Hindlimb muscle (tissue), 1 donor: ENCODE measurements around the gene HIKESHI. TPM values are rescaled to one million over a fixed set of nuclear protein-coding genes. Genes with fewer than 3 reads are reported as not detected.
"Not testable (repeated sequence)": the region's sequence is repeated elsewhere in the genome, so short reads cannot be mapped to it uniquely, and the experiment has no call there.

Source experiments
- DNase-seq: peaks from one replicate; pipeline ENCODE4 v3.0.0-alpha.2; 2013
- polyA plus RNA-seq: library from polyadenylated mRNA; unstranded; fragments of 120-200 nt; gene quantifications from one replicate; pipeline ENCODE4 v1.2.1, GENCODE V29; 2013; ENCODE audit not compliant: insufficient read length

HIKESHI gene
- polyA plus RNA-seq, result 30.8 TPM

GRCh38 chr11:86302092-86302793 is at the start of gene HIKESHI:
Gene HIKESHI, plus strand, starts transcription at chr11:86302240. Its CDS starts 209 bp downstream, at chr11:86302449.
- DNase-seq, result peak; percentile 98

- no peak for DNase-seq
These were observed 46.1 kb upstream of the HIKESHI start for GRCh38 chr11:86255896-86256295.

- DNase-seq, result no peak
These were observed 45.4 kb upstream of the HIKESHI start for GRCh38 chr11:86256608-86257007.

- DNase-seq, result no peak
These were observed 44.6 kb upstream of the HIKESHI start for GRCh38 chr11:86257446-86257845.

- DNase-seq, result no peak
These were observed 42.3 kb upstream of the HIKESHI start for GRCh38 chr11:86259730-86260129.

GRCh38 chr11:86261328-86261727 is 40.7 kb upstream of the HIKESHI start:
- DNase-seq, result no peak

GRCh38 chr11:86262387-86262786 is 39.7 kb upstream of the HIKESHI start:
- no peak for DNase-seq

- no peak for DNase-seq
These were observed 37.4 kb upstream of the HIKESHI start for GRCh38 chr11:86264649-86265048.

GRCh38 chr11:86265194-86265593 is 36.8 kb upstream of the HIKESHI start:
- DNase-seq, result no peak

GRCh38 chr11:86269645-86270044 is 32.4 kb upstream of the HIKESHI start:
- DNase-seq, result no peak

- no peak for DNase-seq
These were observed 27.5 kb upstream of the HIKESHI start for GRCh38 chr11:86274503-86274902.

- no peak for DNase-seq
These were observed 27.0 kb upstream of the HIKESHI start for GRCh38 chr11:86274999-86275398.

- DNase-seq, result no peak
These were observed 26.3 kb upstream of the HIKESHI start for GRCh38 chr11:86275493-86276370.

GRCh38 chr11:86277741-86278140 is 24.3 kb upstream of the HIKESHI start:
- DNase-seq, result no peak

- DNase-seq, result no peak
These were observed 23.8 kb upstream of the HIKESHI start for GRCh38 chr11:86278226-86278625.

GRCh38 chr11:86279747-86280146 is 22.3 kb upstream of the HIKESHI start:
- no peak for DNase-seq

GRCh38 chr11:86287468-86287796 is 14.6 kb upstream of the HIKESHI start:
- no peak for DNase-seq

- no peak for DNase-seq
These were observed 13.1 kb upstream of the HIKESHI start for GRCh38 chr11:86288776-86289507.

- DNase-seq, result not testable (repeated sequence)
These were observed 12.3 kb upstream of the HIKESHI start for GRCh38 chr11:86289508-86290280.

GRCh38 chr11:86291466-86292262 is 10.4 kb upstream of the HIKESHI start:
- DNase-seq, result peak; percentile 29

GRCh38 chr11:86292912-86293616 is 9.0 kb upstream of the HIKESHI start:
- DNase-seq, result no peak
